Fibroblast of lung (primary cell): ENCODE results near the gene GNGT1. TPM values are rescaled to one million over a fixed set of nuclear protein-coding genes. Genes with fewer than 3 reads are reported as not detected.

Experiments
- DNase-seq, 2 donors: peaks; one replicate each; pipeline versions ENCODE4 v3.0.0 to v3.0.0-alpha.2; 2010; ENCODE audit warnings: low read depth in 2 of 2
- H2AFZ ChIP-seq: 2 replicates; pipeline ENCODE4 v1.5.1; 2012; ENCODE audit warnings: low read length, control low read depth, inconsistent platforms
- H3K27ac ChIP-seq: 2 replicates; pipeline ENCODE4 v1.5.1; 2011; ENCODE audit warnings: low read length, control low read depth; ENCODE audit not compliant: insufficient read depth
- H3K27me3 ChIP-seq: 2 replicates; pipeline ENCODE4 v1.5.1; 2011; ENCODE audit warnings: mild to moderate bottlenecking, low read length; ENCODE audit not compliant: control insufficient read depth, insufficient read depth
- H3K36me3 ChIP-seq: 2 replicates; pipeline ENCODE4 v1.5.1; 2011; ENCODE audit warnings: low read length; ENCODE audit not compliant: control insufficient read depth, insufficient read depth
- H3K4me1 ChIP-seq: 2 replicates; pipeline ENCODE4 v1.5.1; 2011; ENCODE audit warnings: low read length; ENCODE audit not compliant: control insufficient read depth, insufficient read depth; ENCODE audit errors: extremely low read depth
- H3K4me2 ChIP-seq: 2 replicates; pipeline ENCODE4 v1.5.1; 2011; ENCODE audit warnings: low read length, control low read depth; ENCODE audit not compliant: insufficient read depth; ENCODE audit errors: extremely low read depth
- H3K4me3 ChIP-seq, 4 experiments: fragments of 200-600 bp in 1 of 4; sonication (generic) in 1 of 4; replicated peaks in 1 of 4; 2 replicates each; pipeline ENCODE4 v1.5.1; 2011 to 2016; ENCODE audit warnings: low read length in 4 of 4, low read depth in 3 of 4, mild to moderate bottlenecking in 3 of 4, control low read depth in 2 of 4, inconsistent platforms in 1 of 4, mixed read lengths in 1 of 4; ENCODE audit not compliant: insufficient read depth in 1 of 4; ENCODE audit errors: control extremely low read depth in 1 of 4
- H3K79me2 ChIP-seq: 2 replicates; pipeline ENCODE4 v1.5.1; 2012; ENCODE audit warnings: mild to moderate bottlenecking, low read length, inconsistent platforms; ENCODE audit not compliant: control insufficient read depth, insufficient read depth
- H3K9ac ChIP-seq: 2 replicates; pipeline ENCODE4 v1.5.1; 2011; ENCODE audit warnings: mild to moderate bottlenecking, low read length, control low read depth; ENCODE audit not compliant: insufficient read depth
- H3K9me3 ChIP-seq: 2 replicates; pipeline ENCODE4 v1.5.1; 2012; ENCODE audit warnings: low read depth, low read length; ENCODE audit not compliant: control insufficient read depth, insufficient read depth
- H4K20me1 ChIP-seq: 2 replicates; pipeline ENCODE4 v1.5.1; 2011; ENCODE audit warnings: low read length; ENCODE audit not compliant: control insufficient read depth, insufficient read depth; ENCODE audit errors: extremely low read depth
- EZH2 ChIP-seq: IDR thresholded peaks from 2 replicates; pipeline ENCODE4 v1.5.1; 2012; ENCODE audit warnings: low read length, control low read depth, mild to moderate bottlenecking; ENCODE audit errors: missing control alignments
- polyA plus RNA-seq, 2 donors: library from polyadenylated mRNA; depleted of rRNA in 1 of 2; stranded (reverse) in 1 of 2; unstranded in 1 of 2; fragments of >200 nt; gene quantifications; 2 replicates each; pipeline ENCODE4 v1.2.1, GENCODE V29; 2011 to 2012; ENCODE audit warnings: missing spikeins in 1 of 2
- total RNA-seq: library from RNA; depleted of rRNA; stranded (reverse); fragments of >200 nt; gene quantifications from 2 replicates; pipeline ENCODE4 v1.2.1, GENCODE V29; 2014
- TF ChIP-seq, protein P1 (sequence below), 2 donors: IDR thresholded peaks in 1 of 2; conservative IDR thresholded peaks in 1 of 2; 1 replicate in 1 of 2; 2 replicates in 1 of 2; pipeline ENCODE4 v1.5.1; 2011 to 2012; ENCODE audit warnings: low read length in 2 of 2, control low read depth in 1 of 2, inconsistent platforms in 1 of 2, low read depth in 1 of 2, mild to moderate bottlenecking in 1 of 2

Gene GNGT1
- total and polyA plus RNA-seq, 2 donors (not counting 1 experiment from before 2014, with no cell fraction given): not detected

DNA sequence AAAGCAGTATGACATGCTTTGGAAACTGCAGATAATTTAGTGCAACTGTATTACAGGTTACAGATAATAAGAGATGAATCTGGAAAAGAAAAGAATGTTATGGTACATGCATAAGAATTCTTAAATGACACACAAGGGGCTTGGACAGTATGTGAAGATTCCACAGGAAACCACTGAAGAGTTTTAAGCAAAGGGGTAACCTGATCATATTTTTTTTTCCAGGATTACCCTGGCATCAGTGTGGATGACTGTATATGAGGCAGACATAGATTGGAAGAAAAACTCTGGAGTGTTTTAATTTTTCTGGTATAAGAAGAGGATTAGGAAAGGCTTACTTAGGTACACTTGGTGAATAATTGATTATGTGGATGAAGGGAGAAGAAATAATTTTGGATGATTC lies 23.9 kb upstream of the GNGT1 start:
- Histone ChIP-seq H3K9me3 (no peaks in the 10 kb centered on the region), H3K4me1 (no peaks in the 10 kb centered on the region), H3K4me2 (no peak overlapping the region), H3K9ac (no peak overlapping the region), H3K36me3 (no peaks in the 10 kb centered on the region), H2AFZ (no peak overlapping the region), H3K27me3 (no peaks in the 10 kb centered on the region), H3K27ac (no peak overlapping the region), H4K20me1 (no peaks in the 10 kb centered on the region), H3K79me2 (no peaks in the 10 kb centered on the region), H3K4me3 (no peak overlapping the region)
- DNase-seq: no peak
- TF ChIP-seq, protein P1, sequence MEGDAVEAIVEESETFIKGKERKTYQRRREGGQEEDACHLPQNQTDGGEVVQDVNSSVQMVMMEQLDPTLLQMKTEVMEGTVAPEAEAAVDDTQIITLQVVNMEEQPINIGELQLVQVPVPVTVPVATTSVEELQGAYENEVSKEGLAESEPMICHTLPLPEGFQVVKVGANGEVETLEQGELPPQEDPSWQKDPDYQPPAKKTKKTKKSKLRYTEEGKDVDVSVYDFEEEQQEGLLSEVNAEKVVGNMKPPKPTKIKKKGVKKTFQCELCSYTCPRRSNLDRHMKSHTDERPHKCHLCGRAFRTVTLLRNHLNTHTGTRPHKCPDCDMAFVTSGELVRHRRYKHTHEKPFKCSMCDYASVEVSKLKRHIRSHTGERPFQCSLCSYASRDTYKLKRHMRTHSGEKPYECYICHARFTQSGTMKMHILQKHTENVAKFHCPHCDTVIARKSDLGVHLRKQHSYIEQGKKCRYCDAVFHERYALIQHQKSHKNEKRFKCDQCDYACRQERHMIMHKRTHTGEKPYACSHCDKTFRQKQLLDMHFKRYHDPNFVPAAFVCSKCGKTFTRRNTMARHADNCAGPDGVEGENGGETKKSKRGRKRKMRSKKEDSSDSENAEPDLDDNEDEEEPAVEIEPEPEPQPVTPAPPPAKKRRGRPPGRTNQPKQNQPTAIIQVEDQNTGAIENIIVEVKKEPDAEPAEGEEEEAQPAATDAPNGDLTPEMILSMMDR (conservative IDR thresholded peaks at IDR 0.05 in 1 of 2, IDR thresholded peaks at IDR 0.05 in 1 of 2; ENCODE audit: low read depth in 1 of 2, low read length in 2 of 2): no peak
- TF ChIP-seq EZH2: no peak

DNA sequence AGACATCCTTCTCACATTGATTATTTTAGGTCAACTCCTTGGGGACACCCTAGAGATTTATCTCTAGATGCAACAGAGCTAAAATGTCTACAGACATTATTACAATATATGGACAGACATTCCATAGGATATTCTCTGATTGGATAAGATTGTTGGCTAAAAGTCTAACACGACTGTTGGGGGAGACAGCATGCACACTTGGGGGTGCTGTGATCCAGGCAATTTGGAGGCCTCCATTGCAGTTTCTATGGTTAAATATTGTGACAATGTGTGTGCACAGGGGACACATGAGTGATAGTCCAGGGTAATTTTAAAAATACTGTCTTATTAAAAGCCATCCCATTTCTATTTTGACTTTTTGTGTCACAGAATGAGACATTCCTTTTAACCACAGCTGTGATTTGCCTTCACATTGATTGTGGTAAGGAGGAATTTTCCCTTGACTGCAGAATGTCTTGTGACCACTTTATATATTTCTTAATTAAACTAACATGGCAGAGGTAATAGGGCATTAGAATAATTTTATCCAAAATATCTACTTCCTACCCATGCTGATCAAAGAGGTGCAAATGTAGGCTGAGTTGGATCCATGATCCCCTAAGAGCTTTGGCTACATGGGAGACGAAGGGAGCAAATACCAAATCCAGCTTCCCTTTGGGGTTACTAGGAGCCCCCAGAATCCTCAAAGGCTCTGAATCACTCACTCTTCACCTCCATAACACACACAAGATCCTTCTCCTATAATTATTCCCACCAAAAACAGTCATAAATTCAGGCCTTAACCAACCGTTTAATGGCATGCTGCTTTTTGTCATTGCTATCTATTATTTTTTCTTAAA lies 23.1 kb upstream of the GNGT1 start:
- Histone ChIP-seq H3K4me3 (no peak overlapping the region), H3K9me3 (no peaks in the 10 kb centered on the region), H3K36me3 (no peaks in the 10 kb centered on the region), H4K20me1 (no peaks in the 10 kb centered on the region), H3K9ac (no peak overlapping the region), H3K79me2 (no peaks in the 10 kb centered on the region), H3K4me1 (no peaks in the 10 kb centered on the region), H3K27me3 (no peaks in the 10 kb centered on the region), H3K4me2 (no peak overlapping the region), H3K27ac (no peak overlapping the region), H2AFZ (no peak overlapping the region)
- no peak for TF ChIP-seq EZH2
- TF ChIP-seq, protein P1 (conservative IDR thresholded peaks at IDR 0.05 in 1 of 2, IDR thresholded peaks at IDR 0.05 in 1 of 2; ENCODE audit: low read depth in 1 of 2, low read length in 2 of 2): no peak
- DNase-seq: peak in 1 of 2 donors; percentile 43

DNA sequence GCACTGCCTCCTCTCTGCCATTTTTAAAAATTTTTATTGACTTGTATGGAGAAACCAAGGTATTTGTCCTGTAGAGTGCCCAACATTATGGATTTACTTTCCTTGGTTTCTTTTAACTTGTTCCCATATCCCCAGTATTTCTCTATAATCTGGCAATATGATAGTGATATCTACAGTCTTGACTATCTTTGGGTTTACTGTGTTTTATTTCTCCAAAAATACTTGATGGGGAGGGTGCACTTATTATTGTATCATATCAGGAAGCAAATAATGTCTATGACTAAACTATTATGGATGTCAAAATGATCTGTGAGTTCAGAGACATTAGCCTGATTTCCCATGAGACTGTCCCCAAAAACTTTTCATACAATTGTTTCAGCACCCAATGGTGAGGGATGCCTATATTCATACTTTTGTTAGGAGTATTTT lies 22.4 kb upstream of the GNGT1 start:
- no peaks in the 10 kb centered on the region for H3K27me3 ChIP-seq
- no peaks in the 10 kb centered on the region for H3K36me3 ChIP-seq
- no peaks in the 10 kb centered on the region for H3K9me3 ChIP-seq
- no peak for TF ChIP-seq EZH2
- TF ChIP-seq, protein P1 (conservative IDR thresholded peaks at IDR 0.05 in 1 of 2, IDR thresholded peaks at IDR 0.05 in 1 of 2; ENCODE audit: low read depth in 1 of 2, low read length in 2 of 2): no peak
- H3K27ac ChIP-seq: no peak overlapping the region
- H3K79me2 ChIP-seq: no peaks in the 10 kb centered on the region
- H3K4me1 ChIP-seq: no peaks in the 10 kb centered on the region
- no peak overlapping the region for H3K9ac ChIP-seq
- H4K20me1 ChIP-seq: no peaks in the 10 kb centered on the region
- H2AFZ ChIP-seq: no peak overlapping the region
- no peak overlapping the region for H3K4me2 ChIP-seq
- H3K4me3 ChIP-seq: no peak overlapping the region
- DNase-seq: no peak
